ENCODE results near the gene KIFBP.
"Not testable (repeated sequence)": the region's sequence is repeated elsewhere in the genome, so short reads cannot be mapped to it uniquely, and the experiment has no call there.

The KIFBP gene

DNA sequence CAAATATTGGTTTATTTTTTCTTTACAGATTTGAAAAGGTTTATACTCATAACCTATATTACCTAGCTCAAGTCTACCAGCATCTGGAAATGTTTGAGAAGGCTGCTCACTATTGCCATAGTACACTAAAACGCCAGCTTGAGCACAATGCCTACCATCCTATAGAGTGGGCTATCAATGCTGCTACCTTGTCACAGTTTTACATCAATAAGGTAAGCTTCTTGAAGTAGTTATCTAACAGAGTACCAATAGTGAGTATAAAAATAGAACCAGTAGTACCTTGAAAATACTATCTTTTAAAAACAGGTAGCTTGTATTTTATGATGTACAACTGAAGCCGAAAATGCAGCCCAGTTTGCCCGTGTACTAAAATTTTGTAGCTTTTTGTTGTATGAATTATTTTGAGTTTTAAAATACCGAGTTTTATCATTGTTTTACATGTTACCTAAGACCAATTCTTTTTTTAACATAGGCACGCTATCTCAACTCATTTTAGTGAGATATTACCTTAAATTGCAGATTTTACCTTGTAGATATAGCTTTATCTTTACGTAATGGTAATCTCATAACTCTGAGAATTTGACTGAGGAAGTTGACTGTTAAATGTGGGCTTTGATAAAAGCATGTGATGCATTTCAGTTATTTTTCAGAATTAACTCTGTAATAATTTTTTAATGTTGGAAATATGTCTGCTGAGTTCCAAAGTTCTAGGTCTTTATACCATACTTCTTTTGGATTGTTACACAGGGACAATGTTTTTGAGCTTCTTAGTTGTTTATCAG lies 17.3 kb downstream of the KIFBP start:
- DNase-seq = no peak

DNA sequence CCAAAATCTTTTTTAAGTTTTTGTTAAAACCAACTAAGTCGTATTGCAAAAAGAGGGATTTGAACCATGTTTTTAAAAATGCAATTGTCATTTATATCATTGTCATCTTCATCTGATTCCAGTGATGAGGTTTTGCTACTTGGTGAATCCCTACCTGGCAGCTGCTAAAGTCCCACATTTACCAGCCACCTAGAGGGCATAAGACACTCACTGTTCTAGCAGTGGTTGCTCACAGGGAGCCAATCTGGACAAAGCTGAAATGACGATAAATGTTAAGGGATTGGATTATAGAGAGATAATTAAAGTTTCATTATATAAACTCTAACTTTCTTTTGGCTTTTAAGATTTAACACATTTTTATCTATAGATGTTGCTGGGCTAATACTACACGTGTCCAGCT lies 18.7 kb downstream of the KIFBP start:
- DNase-seq = no peak

DNA sequence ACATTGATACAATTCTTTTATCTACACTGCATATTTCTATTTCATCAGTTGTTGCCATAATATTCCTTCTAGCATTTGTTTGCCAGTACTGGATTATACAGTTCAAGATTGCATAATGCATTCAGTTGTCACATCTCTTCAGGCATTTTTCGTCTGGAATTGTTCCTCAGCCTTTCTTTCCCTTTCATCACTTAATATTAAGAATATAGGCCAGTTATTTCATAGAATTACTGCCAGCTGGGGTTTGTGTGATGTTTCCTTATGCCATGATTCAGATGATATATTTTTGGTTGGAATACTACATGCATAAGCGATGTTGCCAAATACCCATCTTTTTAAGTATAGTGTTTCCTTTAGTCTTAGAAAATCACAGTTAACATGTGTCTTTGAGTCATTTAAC lies 20.8 kb downstream of the KIFBP start:
- no peak for DNase-seq

DNA sequence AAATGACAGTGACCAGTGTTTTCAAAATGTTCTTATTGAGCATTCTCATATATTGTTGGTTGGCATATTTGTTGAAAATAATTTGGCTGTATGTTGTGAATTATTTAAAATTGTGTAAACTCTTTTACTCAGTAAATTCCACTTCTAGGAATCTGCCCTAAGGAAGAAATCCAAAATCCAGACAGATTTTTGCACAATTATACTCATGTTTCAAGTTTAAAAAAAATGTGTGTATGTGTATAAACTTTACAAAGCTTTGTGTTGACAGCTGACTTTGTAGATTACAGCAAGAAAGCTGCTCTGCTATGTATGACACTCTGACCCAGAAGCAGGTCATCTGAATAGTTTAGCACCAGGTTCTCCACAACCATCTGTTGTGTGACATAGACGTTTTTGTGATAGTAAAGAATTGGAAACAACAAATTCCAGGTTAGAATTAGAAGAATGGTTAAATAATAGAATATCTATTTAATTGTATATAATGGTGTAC lies 21.6 kb downstream of the KIFBP start:
- DNase-seq = no peak

DNA sequence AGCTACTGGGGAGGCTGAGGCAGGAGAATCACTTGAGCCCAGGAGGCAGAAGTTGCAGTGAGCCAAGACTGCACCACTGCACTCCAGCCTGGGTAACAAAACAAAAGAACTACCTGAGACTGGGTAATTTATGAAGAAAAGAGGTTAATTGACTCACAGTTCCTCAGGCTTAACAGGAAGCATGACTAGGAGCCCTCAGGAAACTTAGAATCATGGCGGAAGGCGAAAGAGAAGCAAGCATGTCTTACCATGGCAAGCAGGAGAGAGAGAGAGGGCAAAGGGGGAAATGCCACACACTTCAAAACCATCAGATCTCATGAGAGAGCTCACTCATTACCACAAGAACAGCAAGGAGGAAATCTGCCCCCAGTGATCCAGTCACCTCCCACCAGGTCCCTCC lies 24.2 kb downstream of the KIFBP start:
- DNase-seq = not testable (repeated sequence)

DNA sequence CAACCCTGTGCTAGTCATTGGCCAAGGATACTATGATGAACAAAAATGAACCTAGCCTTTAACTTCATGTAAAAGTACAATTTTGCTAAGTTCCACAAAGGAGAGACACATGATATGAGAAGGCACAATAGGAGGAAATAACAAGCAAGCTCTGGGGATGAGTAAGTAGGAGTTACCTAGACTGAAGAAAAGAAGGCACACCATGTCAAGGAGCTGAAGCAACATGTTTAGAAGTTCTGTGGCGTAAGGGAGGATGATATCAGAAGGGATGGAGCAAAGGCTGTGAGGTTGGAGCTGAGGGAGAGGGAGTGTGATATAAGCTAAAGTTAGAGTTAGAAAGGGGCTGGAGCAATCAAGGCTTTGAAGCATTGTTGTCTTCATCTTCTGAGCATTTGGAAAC lies 25.6 kb downstream of the KIFBP start:
- DNase-seq = no peak

DNA sequence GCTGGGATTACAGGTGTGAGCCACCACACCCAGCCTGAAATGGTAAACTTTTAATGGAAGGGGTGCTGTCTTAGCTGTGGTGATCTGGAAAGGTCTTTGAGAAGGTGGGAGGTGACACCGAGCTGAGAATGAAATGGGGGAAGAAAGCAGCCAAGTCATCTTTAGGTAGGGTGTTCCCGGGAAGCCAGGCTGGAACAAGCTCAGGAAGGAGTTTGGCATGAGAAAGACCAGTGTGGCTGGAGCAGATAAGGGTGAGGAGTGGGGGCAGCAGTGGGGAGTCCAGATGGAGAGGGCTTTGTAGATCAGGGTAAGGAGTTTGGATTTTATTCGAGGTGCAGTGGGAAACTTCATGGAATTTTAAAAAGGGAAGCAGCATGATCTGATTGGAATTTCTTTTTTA lies 30.0 kb downstream of the KIFBP start:
- no peak for DNase-seq

DNA sequence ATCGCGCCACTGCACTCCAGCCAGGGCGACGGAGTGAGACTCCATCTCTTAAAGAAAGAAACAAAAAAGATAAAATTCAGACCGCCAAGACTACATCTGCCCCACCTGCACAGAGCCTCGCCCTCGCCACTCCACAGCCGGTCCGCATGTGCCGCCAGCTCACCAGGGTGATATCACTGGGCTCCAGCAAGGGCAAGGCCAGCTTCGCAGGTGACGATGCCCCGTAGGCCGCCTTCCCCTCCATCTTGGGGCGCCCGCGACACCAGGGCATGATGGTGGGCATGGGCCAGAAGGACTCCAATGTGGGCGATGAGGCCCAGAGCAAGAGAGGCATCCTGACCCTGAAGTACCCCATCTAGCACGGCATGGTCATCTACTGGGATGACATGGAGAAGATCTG lies 34.0 kb downstream of the KIFBP start:
- DNase-seq = no peak

DNA sequence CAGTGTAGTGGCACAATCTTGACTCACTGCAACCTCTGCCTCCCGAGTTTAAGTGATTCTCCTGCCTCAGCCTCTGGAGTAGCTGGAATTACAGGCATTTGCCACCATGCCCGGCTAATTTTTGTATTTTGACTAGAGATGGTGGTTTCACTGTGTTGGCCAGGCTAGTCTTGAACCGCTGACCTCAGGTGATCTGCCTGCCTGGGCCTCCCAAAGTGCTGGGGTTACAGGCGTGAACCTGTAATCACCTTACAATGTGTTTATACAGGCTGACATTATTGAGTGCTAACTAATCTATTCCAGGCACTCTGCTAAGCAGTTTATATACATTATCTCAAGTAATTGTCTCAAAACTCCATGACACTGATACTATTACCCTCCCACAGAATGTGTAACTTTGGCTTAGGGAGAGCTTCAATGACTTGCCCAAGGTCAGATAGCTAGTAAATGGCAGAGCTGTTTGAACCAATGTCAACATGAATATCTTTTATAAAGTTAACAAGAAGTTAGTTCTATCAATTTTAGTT lies 36.8 kb downstream of the KIFBP start:
- no peak for DNase-seq

DNA sequence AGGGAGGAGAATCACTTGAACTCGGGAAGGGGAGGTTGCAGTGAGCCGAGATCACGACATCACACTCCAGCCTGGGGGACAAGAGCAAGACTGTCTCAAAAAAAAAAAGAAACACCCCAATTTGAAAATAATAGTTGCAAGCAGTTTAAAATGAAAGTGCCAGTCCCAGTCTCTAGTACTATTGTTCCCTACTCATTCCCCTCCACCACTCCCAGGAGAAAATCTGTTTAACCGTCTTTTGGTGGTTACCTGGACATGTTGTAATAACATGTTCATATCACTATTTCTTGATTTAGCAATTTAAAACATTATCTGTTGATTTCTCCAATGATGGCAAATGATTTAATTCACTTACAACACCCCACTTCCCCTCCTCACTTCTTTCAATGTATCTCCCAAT lies 44.7 kb downstream of the KIFBP start:
- no peak for DNase-seq

DNA sequence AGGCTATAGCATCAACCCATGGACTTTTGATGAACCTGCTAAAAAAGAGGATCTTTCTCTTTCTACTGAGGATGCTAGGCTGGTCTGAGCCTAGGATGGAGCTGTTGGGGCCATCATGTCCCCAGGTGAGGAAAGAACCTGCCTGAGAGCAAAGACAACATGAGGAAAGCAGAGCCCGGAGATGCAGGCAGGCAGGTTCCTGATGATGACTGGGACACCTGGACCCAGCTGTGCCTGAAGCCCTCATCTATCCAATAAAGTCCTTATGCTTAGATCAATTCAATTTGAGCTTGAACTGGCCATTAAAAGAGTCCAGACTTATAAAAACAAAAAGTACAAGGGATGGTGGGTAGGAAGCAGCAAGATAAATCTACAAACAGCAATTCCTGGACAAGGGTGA lies 48.9 kb downstream of the KIFBP start:
- DNase-seq = no peak

DNA sequence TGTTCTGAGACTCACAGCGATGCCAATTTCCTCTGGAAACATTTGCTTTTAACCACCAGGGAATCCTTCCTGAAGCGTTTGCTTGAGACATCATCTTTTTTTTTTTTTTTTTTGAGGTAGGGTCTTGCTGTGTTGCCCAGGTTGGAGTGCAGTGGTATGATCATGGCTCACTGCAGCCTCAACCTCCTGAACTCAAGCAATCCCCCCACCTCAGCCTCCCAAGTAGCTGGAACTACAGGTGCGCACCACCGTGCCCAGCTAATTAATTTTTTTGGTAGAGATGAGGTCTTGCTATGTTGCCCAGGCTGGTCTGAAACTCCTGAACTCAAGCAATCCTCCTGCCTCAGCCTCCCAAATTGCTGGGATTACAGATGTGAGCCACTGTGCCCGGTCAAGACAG lies 52.3 kb downstream of the KIFBP start:
- DNase-seq = not testable (repeated sequence)

DNA sequence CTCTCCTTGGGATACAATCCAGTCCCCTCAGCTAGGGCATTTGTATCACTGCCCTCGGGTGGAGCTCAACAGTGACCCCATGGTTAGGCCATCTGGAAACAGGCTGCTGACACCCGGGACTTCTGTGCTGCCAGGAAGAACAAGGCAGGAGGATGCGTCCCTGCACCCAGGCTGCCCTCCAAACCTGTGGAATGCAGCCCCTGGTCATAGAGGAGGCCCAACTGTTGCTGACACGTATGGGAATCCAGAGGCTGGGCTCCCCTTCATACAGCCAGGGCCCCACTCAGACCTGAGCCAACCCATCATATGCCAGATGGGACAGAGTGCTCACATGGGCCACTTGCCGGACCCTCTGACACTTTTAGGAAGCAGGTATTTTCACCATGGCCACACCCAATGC lies 53.8 kb downstream of the KIFBP start:
- no peak for DNase-seq

DNA sequence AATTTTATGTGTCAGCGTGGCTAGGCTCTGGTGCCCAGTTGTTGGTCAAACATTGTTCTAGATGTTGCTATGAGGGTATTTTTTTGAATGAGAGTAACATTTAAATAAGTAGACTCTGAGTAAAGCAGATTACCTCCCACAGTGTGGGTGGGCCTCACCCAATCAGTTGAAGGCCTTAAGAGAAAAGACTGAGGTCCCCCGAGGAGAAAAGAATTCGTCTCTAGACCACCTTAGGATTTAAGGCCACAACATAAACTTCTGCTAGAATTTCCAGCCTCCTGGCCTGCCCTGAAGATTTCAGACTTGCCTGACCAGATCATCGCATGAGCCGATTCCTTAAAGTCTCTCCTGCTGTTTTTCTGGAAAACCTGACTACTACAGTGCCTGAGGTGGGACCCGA lies 54.2 kb downstream of the KIFBP start:
- DNase-seq = no peak

DNA sequence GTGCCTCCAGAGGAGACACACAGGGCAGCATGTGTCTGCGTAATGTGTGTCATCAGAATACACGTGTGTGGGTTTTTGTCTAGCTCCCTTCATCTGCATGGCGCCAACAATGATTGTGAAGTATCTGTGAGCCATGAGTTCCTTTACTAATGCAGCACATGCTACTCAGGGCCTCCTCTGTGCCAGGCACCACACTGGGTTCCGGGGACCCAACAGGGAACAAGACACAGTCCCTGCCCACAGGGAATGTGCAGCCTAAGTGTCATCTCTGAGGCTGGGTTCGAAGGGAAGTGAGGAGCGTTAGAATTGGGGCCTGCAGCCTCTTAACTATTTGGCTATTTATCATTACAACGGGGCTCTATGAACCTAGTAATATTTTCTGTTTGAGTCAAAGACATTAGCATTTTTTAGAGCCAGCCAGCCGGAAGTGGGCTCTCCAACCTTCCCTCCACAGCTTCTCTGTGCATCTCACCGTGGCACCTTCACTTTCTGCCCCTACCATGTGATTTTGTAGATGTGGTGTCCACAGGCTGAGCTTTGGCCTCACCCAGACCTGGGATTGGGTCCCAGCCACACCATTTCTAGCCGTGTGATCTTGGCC lies 55.4 kb downstream of the KIFBP start:
- DNase-seq = no peak

DNA sequence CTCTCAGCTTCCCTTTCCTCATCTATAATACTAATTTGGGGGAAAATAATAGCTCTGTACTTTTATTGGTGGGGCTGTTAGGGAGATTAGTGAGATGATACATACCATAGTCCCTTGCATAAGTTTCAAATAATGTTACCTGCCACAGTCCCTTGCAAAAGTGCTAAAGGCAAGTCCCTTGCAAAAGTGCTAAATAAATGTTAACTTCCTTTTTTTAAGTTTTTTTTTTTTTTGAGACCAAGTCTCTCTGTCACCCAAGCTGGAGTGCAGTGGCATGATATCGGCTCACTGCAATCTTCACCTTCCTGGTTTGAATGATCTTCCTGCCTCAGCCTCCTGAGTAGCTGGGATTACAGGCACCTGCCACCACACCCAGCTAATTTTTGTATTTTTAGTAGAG lies 55.9 kb downstream of the KIFBP start:
- no peak for DNase-seq

DNA sequence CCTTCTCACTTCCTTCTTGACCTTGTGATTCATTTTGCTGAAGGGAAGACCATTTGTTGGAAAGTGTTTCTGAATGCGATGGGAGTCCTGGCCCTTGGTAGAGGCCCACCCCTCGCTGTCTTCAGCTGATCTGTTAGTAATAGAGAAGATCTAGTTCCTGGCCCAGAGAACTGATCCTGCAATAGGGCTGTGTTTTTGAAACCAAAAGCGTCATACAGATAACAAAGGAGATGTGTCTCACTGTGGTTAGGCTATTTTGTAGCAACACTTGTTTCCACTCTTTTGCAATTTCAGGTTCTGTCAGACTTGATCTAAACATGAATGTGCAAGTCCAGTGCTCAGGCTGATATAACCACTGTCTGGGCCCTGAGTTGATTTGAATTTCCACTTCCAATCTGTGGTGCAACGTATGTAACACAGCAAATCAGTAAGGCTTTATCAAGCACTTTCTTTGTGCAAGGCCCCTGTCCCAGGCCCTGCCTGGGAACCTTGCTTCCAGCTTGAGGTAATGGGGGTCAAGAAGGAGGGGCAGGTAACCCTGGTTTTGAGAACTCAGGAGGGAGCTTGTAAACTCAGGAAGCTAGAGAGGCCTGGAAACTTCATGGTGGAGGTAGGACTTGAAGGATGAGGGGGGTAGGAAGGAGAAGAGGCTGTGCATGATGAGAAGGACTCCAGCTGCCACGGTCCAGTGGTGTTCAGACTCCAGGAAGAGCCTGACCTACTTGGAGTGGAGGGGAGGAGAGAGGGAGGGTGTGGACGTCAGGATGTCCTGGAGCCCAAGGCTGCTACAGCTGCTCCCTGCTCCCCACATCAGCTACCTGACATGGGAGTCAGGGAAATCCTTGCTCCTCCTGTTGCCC lies 57.1 kb downstream of the KIFBP start:
- DNase-seq = no peak

DNA sequence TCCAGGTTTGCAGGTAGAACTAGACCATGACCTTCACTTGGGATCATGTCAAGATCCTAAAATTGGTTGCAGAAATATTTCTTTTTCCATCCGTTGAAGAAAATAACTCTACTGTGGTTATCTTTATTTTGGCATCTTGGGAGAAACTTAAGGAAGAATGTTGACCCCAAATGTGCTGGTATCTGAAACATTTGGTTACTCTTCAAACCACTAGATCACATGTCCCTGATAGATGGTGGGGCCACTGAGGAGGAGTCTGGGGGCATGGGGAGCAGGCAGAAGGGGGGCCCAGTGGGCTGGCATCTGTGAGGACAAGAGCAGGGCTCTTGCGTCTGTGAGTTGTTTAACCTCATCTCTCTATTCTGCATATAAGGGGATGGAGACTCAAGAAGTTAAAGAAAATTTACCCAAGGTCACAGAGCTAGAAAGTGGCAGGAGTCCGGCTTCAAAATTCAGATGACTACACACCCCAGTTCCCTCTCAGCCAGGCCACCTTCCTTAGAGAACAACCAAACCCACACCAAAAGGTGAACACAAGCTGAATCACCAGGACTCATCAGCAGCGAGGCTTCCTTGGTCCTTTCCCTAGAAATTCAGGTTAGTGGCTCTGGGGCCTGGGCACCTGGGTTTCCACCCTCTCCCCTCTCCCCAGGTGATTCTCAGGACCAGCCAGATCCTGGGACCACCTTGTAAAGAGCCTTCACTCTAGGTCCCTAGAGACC lies 58.7 kb downstream of the KIFBP start:
- DNase-seq = no peak

DNA sequence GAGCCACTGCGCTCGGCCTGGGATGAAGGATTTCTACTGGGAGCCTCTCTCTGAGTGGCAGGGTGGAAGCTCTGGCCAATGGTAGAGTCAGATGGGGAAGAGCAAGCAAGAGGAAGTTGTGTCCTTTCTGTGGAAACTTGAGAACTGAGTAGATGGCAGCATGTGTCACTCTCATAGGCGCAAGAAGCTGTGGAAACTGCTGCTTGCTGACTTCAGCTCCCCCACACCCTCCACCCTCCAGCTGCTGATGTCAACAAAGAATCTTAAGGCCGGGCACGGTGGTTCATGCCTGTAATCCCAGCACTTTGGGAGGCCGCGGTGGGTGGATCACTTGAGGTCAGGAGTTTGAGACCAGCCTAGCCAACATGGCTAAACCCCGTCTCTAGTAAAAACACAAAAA lies 59.5 kb downstream of the KIFBP start:
- no peak for DNase-seq

DNA sequence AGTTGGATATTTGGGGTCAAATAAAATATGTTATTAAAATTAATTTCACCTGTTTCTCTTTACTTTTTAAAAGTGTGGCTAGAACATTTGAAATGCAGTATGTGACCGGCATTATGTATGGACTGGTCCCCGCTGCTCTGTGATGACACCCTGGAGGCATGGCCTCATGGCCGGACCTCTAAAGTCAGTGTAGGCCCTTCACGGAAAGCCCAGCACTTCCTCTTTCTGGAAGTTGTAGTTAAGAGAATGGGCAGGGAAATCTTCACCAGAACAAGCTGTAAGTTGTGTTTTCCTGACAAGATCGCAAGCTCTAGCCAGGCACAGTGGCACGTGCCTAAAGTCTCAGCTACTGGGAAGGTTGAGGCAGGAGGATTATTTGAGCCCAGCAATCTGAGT lies 61.0 kb downstream of the KIFBP start:
- no peak for DNase-seq

DNA sequence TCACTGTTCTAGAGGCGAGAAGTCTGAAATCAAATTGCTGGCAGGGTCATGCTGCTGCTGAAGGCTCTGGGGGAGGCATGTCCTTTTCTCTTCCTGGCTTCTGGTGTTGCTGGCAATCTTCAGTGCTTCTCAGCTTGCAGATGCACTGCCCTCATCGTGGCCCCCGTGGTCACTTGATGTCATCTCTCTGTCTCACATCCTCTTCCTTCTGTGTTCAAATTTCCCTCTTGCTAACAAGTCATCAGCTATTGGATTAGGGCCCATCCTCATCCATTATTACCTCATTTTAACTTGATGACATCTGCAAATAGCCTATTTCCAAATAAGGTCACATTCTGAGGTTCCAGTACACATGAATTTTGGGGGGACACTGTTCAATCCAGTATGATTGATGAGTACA lies 62.7 kb downstream of the KIFBP start:
- no peak for DNase-seq

DNA sequence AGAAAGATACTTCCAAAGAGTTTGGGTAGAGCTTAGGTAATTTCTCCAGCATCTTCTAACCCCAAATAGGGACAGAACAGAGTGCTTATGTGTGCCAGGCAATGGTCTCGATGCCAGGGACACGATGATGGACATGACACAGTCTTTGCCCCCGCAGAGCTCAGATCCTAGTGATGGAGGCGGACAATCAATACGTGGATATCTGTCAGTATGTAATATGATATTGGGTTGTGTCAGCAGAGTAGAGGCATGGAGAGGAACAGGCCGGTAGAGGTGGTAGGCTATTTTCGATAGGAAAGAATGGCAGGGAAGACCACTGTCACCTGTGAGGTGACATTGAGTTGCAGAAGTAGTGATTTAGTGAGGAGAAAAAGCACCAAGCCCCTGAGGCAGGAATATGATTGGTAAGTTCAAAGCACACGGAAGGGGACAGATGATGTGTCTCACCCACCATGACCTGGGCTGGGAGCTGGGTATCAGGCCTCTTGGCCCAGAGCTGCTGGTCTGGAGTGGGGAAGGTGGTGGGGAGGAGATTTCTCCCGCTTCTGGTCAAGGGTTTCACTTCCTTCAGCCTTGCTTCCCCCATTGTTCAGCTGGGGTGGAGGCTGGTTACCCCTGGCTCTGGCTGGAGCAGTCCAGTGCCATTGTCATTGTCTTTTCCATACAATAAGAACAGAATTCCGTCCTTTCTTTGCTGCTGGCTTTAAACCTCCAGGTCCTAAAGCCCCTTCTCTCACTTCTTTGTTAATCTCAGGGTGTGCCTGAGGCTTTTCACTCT lies 63.3 kb downstream of the KIFBP start:
- no peak for DNase-seq
